GM12878 (cell line): ENCODE results near the gene DFFA. TPM values are rescaled to one million over a fixed set of nuclear protein-coding genes. Genes with fewer than 3 reads are reported as not detected.

ENCODE experiments used
- ATAC-seq: fragments of 200-7000 bp; cut with Tn5 transposase; 3 replicates; pipeline ENCODE4 v1.9.1; 2020; ENCODE audit warnings: mild to moderate bottlenecking, moderate library complexity
- BruUV-seq: library from RNA; stranded (reverse); fragments of 400-500 nt; replicated peaks from 2 replicates; lab custom pipeline; 2021; lab: Mats Ljungman, UMichigan
- CTCF ChIA-PET: fragments of 300-600 bp; sonication (Branson Sonifier 250); formaldehyde crosslinking; extraction: SDS; loops from one replicate; lab custom pipeline; 2021; ENCODE audit warnings: inconsistent platforms; lab: Yijun Ruan, JAX
- POLR2A ChIA-PET: fragments of 350-600 bp; formaldehyde crosslinking; extraction: SDS; loops from one replicate; lab custom pipeline; 2021; ENCODE audit warnings: inconsistent platforms; lab: Charles Lee
- RAD21 ChIA-PET: fragments of 300-600 bp; sonication (Branson Sonifier 250); formaldehyde crosslinking; loops from one replicate; lab custom pipeline; 2023; ENCODE audit warnings: antibody characterized with exemption; ENCODE audit not compliant: unreplicated experiment; lab: Charles Lee
- SMC1A ChIA-PET: fragments of 300-600 bp; sonication (Branson Sonifier 250); formaldehyde crosslinking; loops from one replicate; lab custom pipeline; 2023; ENCODE audit not compliant: unreplicated experiment, uncharacterized antibody; lab: Charles Lee
- DNase-seq: peaks from one replicate; pipeline ENCODE4 v3.0.0-alpha.2; 2011; ENCODE audit warnings: low read depth, low spot score
- FAIRE-seq: peaks from 3 replicates; lab custom pipeline; 2011; peaks lifted over from hg19 to GRCh38; lab: Jason Lieb, UNC
- H2AFZ ChIP-seq: 2 replicates; pipeline ENCODE4 v1.6.0; 2011; ENCODE audit warnings: low read depth, low read length, control low read depth; ENCODE audit not compliant: control insufficient read depth
- H3K27ac ChIP-seq: 2 replicates; pipeline ENCODE4 v1.5.1; 2011; ENCODE audit warnings: control low read depth; ENCODE audit not compliant: control insufficient read depth, insufficient read depth
- H3K27me3 ChIP-seq, 2 experiments: replicated peaks in 1 of 2; 2 replicates each; pipeline versions ENCODE4 v1.6.0 to v1.6.1; 2011; ENCODE audit warnings: low read length in 1 of 2; ENCODE audit not compliant: control insufficient read depth in 2 of 2, insufficient read depth in 2 of 2
- H3K36me3 ChIP-seq, 2 experiments: 2 replicates each; pipeline ENCODE4 v1.5.1; 2011; ENCODE audit warnings: low read length in 1 of 2; ENCODE audit not compliant: control insufficient read depth in 2 of 2, insufficient read depth in 2 of 2
- H3K4me1 ChIP-seq: 2 replicates; pipeline ENCODE4 v1.6.1; 2011; ENCODE audit warnings: mild to moderate bottlenecking, low read length, moderate library complexity, mixed read lengths; ENCODE audit not compliant: control insufficient read depth, insufficient read depth
- H3K4me2 ChIP-seq: 2 replicates; pipeline ENCODE4 v1.6.0; 2011; ENCODE audit warnings: control low read depth; ENCODE audit not compliant: control insufficient read depth, insufficient read depth
- H3K4me3 ChIP-seq: fragments of 200-600 bp; sonication (generic); 2 replicates; pipeline ENCODE4 v1.5.1; 2016
- H3K79me2 ChIP-seq: 2 replicates; pipeline ENCODE4 v1.6.0; 2011; ENCODE audit warnings: low read length; ENCODE audit not compliant: control insufficient read depth, insufficient read depth
- H3K9ac ChIP-seq: 2 replicates; pipeline ENCODE4 v1.8.0; 2011; ENCODE audit warnings: low read length, control low read depth, mixed read lengths; ENCODE audit not compliant: control insufficient read depth, insufficient read depth
- H3K9me3 ChIP-seq: replicated peaks from 3 replicates; pipeline ENCODE4 v1.5.1; 2011; ENCODE audit warnings: mild to moderate bottlenecking, low read length; ENCODE audit not compliant: control insufficient read depth, insufficient read depth
- H4K20me1 ChIP-seq: 2 replicates; pipeline ENCODE4 v1.6.0; 2011; ENCODE audit not compliant: control insufficient read depth, insufficient read depth
- ASH2L ChIP-seq: fragments of 300-600, 200-600 bp; sonication (generic); IDR thresholded peaks from 2 replicates; pipeline ENCODE4 v1.6.1; 2017; ENCODE audit warnings: low read depth, mild to moderate bottlenecking, borderline replicate concordance
- HDAC2 ChIP-seq: fragments of 200-600 bp; sonication (generic); IDR thresholded peaks from 2 replicates; pipeline ENCODE4 v1.6.1; 2017
- HDGF ChIP-seq: fragments of 450-650 bp; IDR thresholded peaks from 2 replicates; pipeline ENCODE4 v1.6.1; 2016; ENCODE audit warnings: antibody characterized with exemption
- MEF2A ChIP-seq: IDR thresholded peaks from 2 replicates; pipeline ENCODE4 v1.6.1; 2011; ENCODE audit warnings: low read depth, mild to moderate bottlenecking, low read length, moderate library complexity; ENCODE audit not compliant: insufficient read depth
- MTA3 ChIP-seq: IDR thresholded peaks from 2 replicates; pipeline ENCODE4 v1.6.1; 2012; ENCODE audit warnings: low read length, inconsistent platforms, borderline replicate concordance
- NR2F1 ChIP-seq: fragments of 450-650 bp; conservative IDR thresholded peaks from 2 replicates; pipeline ENCODE4 v1.6.1; 2017; ENCODE audit warnings: mild to moderate bottlenecking
- POLR2AphosphoS5 ChIP-seq: IDR thresholded peaks from 2 replicates; pipeline ENCODE4 v1.6.1; 2011; ENCODE audit warnings: mild to moderate bottlenecking, low read length, inconsistent platforms
- RAD51 ChIP-seq: fragments of 450-650 bp; IDR thresholded peaks from 2 replicates; pipeline ENCODE4 v1.6.1; 2016; ENCODE audit warnings: moderate library complexity, mild to moderate bottlenecking, inconsistent platforms
- RUNX3 ChIP-seq: IDR thresholded peaks from 2 replicates; pipeline ENCODE4 v1.6.1; 2012; ENCODE audit warnings: low read length, inconsistent platforms
- TBL1XR1 ChIP-seq: IDR thresholded peaks from 2 replicates; pipeline ENCODE4 v1.6.1; 2012; ENCODE audit warnings: low read depth, low read length, improper control_type of control experiment
- WGBS: methylation state at CpG from one replicate; pipeline ENCODE4 v1.1.6; 2016; ENCODE audit warnings: low lambda C conversion rate; ENCODE audit not compliant: insufficient replicate concordance, insufficient coverage; ENCODE audit errors: missing lambda C conversion rate; 5-methylcytosine and 5-hydroxymethylcytosine counted together
- in situ Hi-C: fragments of 300-500 bp; cut with MboI; formaldehyde crosslinking; loops from 9 replicates; pipeline ENCODE4 v1.14.3; 2018; ENCODE audit warnings: mixed read lengths
- intact Hi-C: fragments of 100-400 bp; cut with micrococcal nuclease; formaldehyde crosslinking; loops from one replicate; pipeline ENCODE4 v1.14.2; 2022; ENCODE audit not compliant: unreplicated experiment
- polyA plus RNA-seq, 11 experiments: library from polyadenylated mRNA; depleted of rRNA in 4 of 11; unstranded in 6 of 11; stranded (reverse) in 5 of 11; fragments of >200 nt; fragmentation: Nextera tagmentation in 4 of 11; fragmentation: Illumina TruSeq in 1 of 11; extraction: Ambion mirVana in 4 of 11; extraction: Trizol in 1 of 11; gene quantifications; 1 replicate in 1 of 11; 2 replicates in 10 of 11; pipeline versions ENCODE4 v1.2.1 to v1.2.3, GENCODE V29; 2011 to 2016; ENCODE audit warnings: inconsistent platforms in 2 of 11, missing spikeins in 2 of 11, low read depth in 1 of 11
- total RNA-seq, 4 experiments: library from RNA; depleted of rRNA in 3 of 4; stranded (reverse); fragments of >200 nt in 3 of 4; fragmentation: Illumina TruSeq in 1 of 4; extraction: Trizol in 1 of 4; gene quantifications; 2 replicates each; pipeline versions ENCODE4 v1.2.1 to v1.2.3, GENCODE V29; 2013 to 2021
- TF ChIP-seq, protein P1 (sequence below): fragments of 450-650 bp; IDR thresholded peaks from 2 replicates; pipeline ENCODE4 v1.6.1; 2016; ENCODE audit warnings: mild to moderate bottlenecking, moderate library complexity, borderline replicate concordance
- TF ChIP-seq, protein P2 (sequence below): fragments of 150-350 bp; IDR thresholded peaks from 2 replicates; pipeline ENCODE4 v1.6.1; 2016; ENCODE audit warnings: low read depth, low read length

Gene DFFA
- total and polyA plus RNA-seq, 10 of the 15 experiments (the other 5 are each of a cell fraction or from before 2014, with no cell fraction given), result 37.4 to 83.8 (median 52.4) TPM

DNA sequence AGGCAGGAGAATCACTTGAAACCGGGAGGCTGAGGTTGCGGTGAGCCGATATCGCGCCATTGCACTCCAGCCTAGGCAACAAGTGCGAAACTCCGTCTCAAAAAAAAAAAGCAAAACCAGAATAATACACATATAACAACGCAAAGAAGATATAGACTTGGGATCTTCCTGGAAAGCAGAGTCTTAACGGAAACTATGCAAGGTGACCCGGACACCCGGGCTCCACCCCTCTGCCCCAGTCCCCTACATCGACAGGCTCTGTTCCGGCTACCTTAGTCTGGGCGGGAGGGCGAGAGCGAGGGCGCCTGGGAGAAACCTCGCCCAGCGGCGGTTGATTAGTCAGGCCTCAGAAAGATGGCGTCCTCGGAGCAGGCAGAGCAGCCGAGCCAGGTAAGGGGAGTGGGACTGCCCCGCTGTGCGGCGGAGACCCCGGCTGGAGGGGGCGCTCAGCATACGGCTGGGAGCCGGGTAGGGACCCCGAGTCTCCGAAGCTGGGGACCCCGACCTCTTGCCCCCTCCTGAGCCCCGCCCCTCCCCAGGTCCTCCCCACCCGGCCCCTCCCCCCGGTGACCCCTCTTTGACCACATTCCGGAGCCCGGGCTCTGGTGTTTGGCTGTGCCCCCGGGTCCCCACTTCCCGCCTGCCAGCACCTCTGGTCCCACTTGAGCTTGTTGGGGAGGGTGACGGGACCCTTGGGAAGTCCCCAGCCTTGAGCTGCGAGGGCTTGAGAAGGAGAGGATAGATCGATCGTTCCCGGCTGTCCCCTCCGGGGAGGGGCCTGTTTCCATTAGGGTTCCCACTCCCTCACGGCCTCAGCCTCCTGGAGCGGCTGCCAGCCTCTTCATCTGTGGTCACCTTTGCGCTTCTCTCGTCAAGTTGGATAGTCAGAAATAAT is 2.5 kb upstream of the DFFA start, which contains the start of gene PEX14:
PEX14 (plus strand) TSS at position 338 of the 895 bp plus-strand sequence; CDS start at position 355, 17 bp downstream.
- Histone ChIP-seq H3K4me2 (peak within 1 kb of the TSS; percentile 61), H3K4me1 (peaks cover 18% of the 10 kb centered on the region), H2AFZ (peak within 1 kb of the TSS; percentile 77), H3K27me3 (no peaks in the 10 kb centered on the region), H3K27ac (peak within 1 kb of the TSS; percentile 74), H3K9me3 (no peaks in the 10 kb centered on the region), H3K4me3 (peak within 1 kb of the TSS; percentile 96), H3K9ac (peak within 1 kb of the TSS; percentile 73), H3K36me3 (no peaks in the 10 kb centered on the region), H3K79me2 (peaks cover 41% of the 10 kb centered on the region), H4K20me1 (no peaks in the 10 kb centered on the region)
- peak; percentile 87 for ATAC-seq
- no TSS peak for BruUV-seq
- ChIA-PET SMC1A (interaction anchor here (1.1 to 1.5 kb wide), 5 partner anchors 19 to 87 kb away, joined by 3 to 8 read pairs (median 4); partner anchors contain the start of gene CENPS), POLR2A (interaction anchor here (0.6 kb wide), 1 partner anchor 17 kb away, joined by 3 read pairs; no protein-coding TSS in a partner anchor), CTCF (interaction anchor here (0.6 to 1.3 kb wide), 3 partner anchors 19 to 465 kb away, joined by 3 to 10 read pairs (median 7); partner anchors contain the start of gene CENPS), RAD21 (interaction anchor here (0.8 to 1.5 kb wide), 3 partner anchors 11 to 44 kb away, joined by 3 to 10 read pairs (median 3); partner anchors contain the start of gene CENPS)
- peak; percentile 35 for FAIRE-seq
- intact Hi-C loops (loop anchor here (1.0 to 10.0 kb wide), 2 partner anchors 45 to 1430 kb away; partner anchors contain the start of gene CENPS), in situ Hi-C loops (no loop called here)
- WGBS, result 15% methylated on average over 44 of the region's 50 CpGs
- peak; percentile 54 for DNase-seq
- TF ChIP-seq HDAC2 (no peak), ASH2L (peak; percentile 93; the same call in 1 of the 2 replicates), TBL1XR1 (peak; percentile 19; the same call in 1 of the 2 replicates), MTA3 (no peak), RUNX3 (peak; percentile 73), RAD51 (peak; percentile 58), MEF2A (0 out of 2 replicates have a peak, but pooled peaks have one; percentile 34), HDGF (peak; percentile 35; the same call in 1 of the 2 replicates), NR2F1 (peak; percentile 87), POLR2AphosphoS5 (peak; percentile 73)
- TF ChIP-seq, protein P1, sequence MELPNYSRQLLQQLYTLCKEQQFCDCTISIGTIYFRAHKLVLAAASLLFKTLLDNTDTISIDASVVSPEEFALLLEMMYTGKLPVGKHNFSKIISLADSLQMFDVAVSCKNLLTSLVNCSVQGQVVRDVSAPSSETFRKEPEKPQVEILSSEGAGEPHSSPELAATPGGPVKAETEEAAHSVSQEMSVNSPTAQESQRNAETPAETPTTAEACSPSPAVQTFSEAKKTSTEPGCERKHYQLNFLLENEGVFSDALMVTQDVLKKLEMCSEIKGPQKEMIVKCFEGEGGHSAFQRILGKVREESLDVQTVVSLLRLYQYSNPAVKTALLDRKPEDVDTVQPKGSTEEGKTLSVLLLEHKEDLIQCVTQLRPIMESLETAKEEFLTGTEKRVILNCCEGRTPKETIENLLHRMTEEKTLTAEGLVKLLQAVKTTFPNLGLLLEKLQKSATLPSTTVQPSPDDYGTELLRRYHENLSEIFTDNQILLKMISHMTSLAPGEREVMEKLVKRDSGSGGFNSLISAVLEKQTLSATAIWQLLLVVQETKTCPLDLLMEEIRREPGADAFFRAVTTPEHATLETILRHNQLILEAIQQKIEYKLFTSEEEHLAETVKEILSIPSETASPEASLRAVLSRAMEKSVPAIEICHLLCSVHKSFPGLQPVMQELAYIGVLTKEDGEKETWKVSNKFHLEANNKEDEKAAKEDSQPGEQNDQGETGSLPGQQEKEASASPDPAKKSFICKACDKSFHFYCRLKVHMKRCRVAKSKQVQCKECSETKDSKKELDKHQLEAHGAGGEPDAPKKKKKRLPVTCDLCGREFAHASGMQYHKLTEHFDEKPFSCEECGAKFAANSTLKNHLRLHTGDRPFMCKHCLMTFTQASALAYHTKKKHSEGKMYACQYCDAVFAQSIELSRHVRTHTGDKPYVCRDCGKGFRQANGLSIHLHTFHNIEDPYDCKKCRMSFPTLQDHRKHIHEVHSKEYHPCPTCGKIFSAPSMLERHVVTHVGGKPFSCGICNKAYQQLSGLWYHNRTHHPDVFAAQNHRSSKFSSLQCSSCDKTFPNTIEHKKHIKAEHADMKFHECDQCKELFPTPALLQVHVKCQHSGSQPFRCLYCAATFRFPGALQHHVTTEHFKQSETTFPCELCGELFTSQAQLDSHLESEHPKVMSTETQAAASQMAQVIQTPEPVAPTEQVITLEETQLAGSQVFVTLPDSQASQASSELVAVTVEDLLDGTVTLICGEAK, result peak; percentile 63; the same call in 1 of the 2 replicates
- TF ChIP-seq, protein P2, sequence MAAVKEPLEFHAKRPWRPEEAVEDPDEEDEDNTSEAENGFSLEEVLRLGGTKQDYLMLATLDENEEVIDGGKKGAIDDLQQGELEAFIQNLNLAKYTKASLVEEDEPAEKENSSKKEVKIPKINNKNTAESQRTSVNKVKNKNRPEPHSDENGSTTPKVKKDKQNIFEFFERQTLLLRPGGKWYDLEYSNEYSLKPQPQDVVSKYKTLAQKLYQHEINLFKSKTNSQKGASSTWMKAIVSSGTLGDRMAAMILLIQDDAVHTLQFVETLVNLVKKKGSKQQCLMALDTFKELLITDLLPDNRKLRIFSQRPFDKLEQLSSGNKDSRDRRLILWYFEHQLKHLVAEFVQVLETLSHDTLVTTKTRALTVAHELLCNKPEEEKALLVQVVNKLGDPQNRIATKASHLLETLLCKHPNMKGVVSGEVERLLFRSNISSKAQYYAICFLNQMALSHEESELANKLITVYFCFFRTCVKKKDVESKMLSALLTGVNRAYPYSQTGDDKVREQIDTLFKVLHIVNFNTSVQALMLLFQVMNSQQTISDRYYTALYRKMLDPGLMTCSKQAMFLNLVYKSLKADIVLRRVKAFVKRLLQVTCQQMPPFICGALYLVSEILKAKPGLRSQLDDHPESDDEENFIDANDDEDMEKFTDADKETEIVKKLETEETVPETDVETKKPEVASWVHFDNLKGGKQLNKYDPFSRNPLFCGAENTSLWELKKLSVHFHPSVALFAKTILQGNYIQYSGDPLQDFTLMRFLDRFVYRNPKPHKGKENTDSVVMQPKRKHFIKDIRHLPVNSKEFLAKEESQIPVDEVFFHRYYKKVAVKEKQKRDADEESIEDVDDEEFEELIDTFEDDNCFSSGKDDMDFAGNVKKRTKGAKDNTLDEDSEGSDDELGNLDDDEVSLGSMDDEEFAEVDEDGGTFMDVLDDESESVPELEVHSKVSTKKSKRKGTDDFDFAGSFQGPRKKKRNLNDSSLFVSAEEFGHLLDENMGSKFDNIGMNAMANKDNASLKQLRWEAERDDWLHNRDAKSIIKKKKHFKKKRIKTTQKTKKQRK, result peak; percentile 43; the same call in 1 of the 2 replicates
